ENCODE measurements around the gene DDX51. TPM values are rescaled to one million over a fixed set of nuclear protein-coding genes. Genes with fewer than 3 reads are reported as not detected.

DDX51 gene
- total RNA-seq, 1 experiment from 2014 or later, result 38.1 TPM

- RAD21 ChIA-PET (ENCODE audit: low non-redundant PET in 1 of 2, low total read pairs in 2 of 2, uncharacterized antibody in 2 of 2, unreplicated experiment in 2 of 2), result no interaction called here
- Histone ChIP-seq H3K79me2 (ENCODE audit: insufficient read depth, low read length) (no peaks in the 10 kb centered on the region), H3K9me3 (ENCODE audit: control insufficient read depth in 1 of 2, insufficient read depth in 1 of 2, low read depth in 1 of 2, low read length in 2 of 2) (no peaks in the 10 kb centered on the region), H3K4me1 (ENCODE audit: control insufficient read depth in 1 of 2, insufficient read depth in 2 of 2, low read length in 2 of 2) (no peaks in the 10 kb centered on the region), H3K27ac (ENCODE audit: low read depth, low read length) (no peak overlapping the region), H3K4me3 (replicated peaks in 1 of 2; ENCODE audit: low read depth in 1 of 2, low read length in 2 of 2) (no peak overlapping the region), H3K4me2 (ENCODE audit: low read length) (no peak overlapping the region), H3K9ac (ENCODE audit: low read length) (no peak overlapping the region), H3K36me3 (ENCODE audit: control insufficient read depth in 1 of 2, insufficient read depth in 2 of 2, low read length in 2 of 2) (no peaks in the 10 kb centered on the region), H2AFZ (ENCODE audit: low read depth, low read length, poor library complexity, severe bottlenecking) (no peak overlapping the region), H4K20me1 (ENCODE audit: insufficient read depth) (no peaks in the 10 kb centered on the region), H3K27me3 (ENCODE audit: insufficient read depth, low read length) (no peaks in the 10 kb centered on the region), H3K9me2 (ENCODE audit: insufficient read depth) (no peaks in the 10 kb centered on the region)
- intact Hi-C loops (cut with micrococcal nuclease), result no loop called here
- CTCF ChIA-PET, result no interaction called here
- TF ChIP-seq ZNF274 (IDR thresholded peaks at IDR 0.05; ENCODE audit: low read depth, low read length) (no peak), EGR1 (IDR thresholded peaks at IDR 0.05; ENCODE audit: low read depth) (no peak), TCF7L2 (IDR thresholded peaks at IDR 0.05; ENCODE audit: borderline replicate concordance, extremely low read depth, insufficient read depth, insufficient read length) (no peak), EZH2phosphoT487 (IDR thresholded peaks at IDR 0.05; ENCODE audit: borderline replicate concordance) (no peak), ATF3 (IDR thresholded peaks at IDR 0.05) (no peak), CEBPB (IDR thresholded peaks at IDR 0.05; ENCODE audit: low read depth) (no peak), CTCF (IDR thresholded peaks at IDR 0.05 in 2 of 3, conservative IDR thresholded peaks at IDR 0.05 in 1 of 3; ENCODE audit: borderline replicate concordance in 1 of 3, insufficient read depth in 1 of 3, low read depth in 2 of 3, low read length in 2 of 3) (no peak), ZBTB33 (IDR thresholded peaks at IDR 0.05; ENCODE audit: extremely low read depth, insufficient replicate concordance, low read length) (no peak), FOSL1 (IDR thresholded peaks at IDR 0.05; ENCODE audit: low read depth) (no peak), EZH2 (IDR thresholded peaks at IDR 0.05) (no peak), POLR2AphosphoS5 (IDR thresholded peaks at IDR 0.05; ENCODE audit: low read depth, low read length) (no peak), SP1 (IDR thresholded peaks at IDR 0.05; ENCODE audit: low read depth) (no peak), JUND (IDR thresholded peaks at IDR 0.05) (no peak), MAX (IDR thresholded peaks at IDR 0.05) (no peak), RAD21 (IDR thresholded peaks at IDR 0.05; ENCODE audit: low read depth) (no peak), CBX3 (IDR thresholded peaks at IDR 0.05; ENCODE audit: low read depth) (no peak)
- ATAC-seq (no peak), DNase-seq (ENCODE audit: low read depth, low spot score) (no peak)
- POLR2A ChIA-PET, result no interaction called here
- BruUV-seq (replicated peaks), result no TSS peak
These were observed 30.8 kb upstream of the DDX51 start for GRCh38 chr12:132174839-132175490.

Data from HCT116 (cell line).